Mesenchymal stem cell (in vitro differentiated cells and primary cell): ENCODE data around the gene PTPRA.

Experiments used
- DNase-seq: peaks from one replicate; pipeline ENCODE4 v3.0.0-alpha.2; 2013
- H2AFZ ChIP-seq: one replicate; pipeline ENCODE4 v1.6.1; 2013; ENCODE audit warnings: low read depth, mild to moderate bottlenecking, control low read depth, inconsistent platforms, low read length, moderate library complexity
- H2AK5ac ChIP-seq: 2 replicates; pipeline ENCODE4 v1.6.1; 2013; ENCODE audit warnings: low read length, moderate library complexity, mild to moderate bottlenecking, inconsistent platforms; ENCODE audit not compliant: severe bottlenecking
- H2BK120ac ChIP-seq: one replicate; pipeline ENCODE4 v1.6.1; 2013; ENCODE audit warnings: low read depth, mild to moderate bottlenecking, inconsistent platforms, low read length, moderate library complexity
- H2BK12ac ChIP-seq, 2 experiments: one replicate each; pipeline ENCODE4 v1.6.1; 2013; ENCODE audit warnings: inconsistent platforms in 2 of 2, low read length in 2 of 2, mild to moderate bottlenecking in 2 of 2, moderate library complexity in 2 of 2, control low read depth in 1 of 2
- H2BK15ac ChIP-seq: one replicate; pipeline ENCODE4 v1.6.1; 2013; ENCODE audit warnings: mild to moderate bottlenecking, low read depth, inconsistent platforms; ENCODE audit not compliant: poor library complexity, severe bottlenecking
- H2BK5ac ChIP-seq: 2 replicates; pipeline ENCODE4 v1.6.1; 2013; ENCODE audit warnings: low read depth, mild to moderate bottlenecking, low read length, control low read depth, inconsistent platforms; ENCODE audit not compliant: poor library complexity, severe bottlenecking
- H3K14ac ChIP-seq, 2 experiments: one replicate each; pipeline ENCODE4 v1.6.1; 2013; ENCODE audit warnings: inconsistent platforms in 2 of 2, low read length in 2 of 2, control low read depth in 1 of 2, mild to moderate bottlenecking in 1 of 2, moderate library complexity in 1 of 2
- H3K18ac ChIP-seq, 2 experiments: one replicate each; pipeline ENCODE4 v1.6.1; 2013; ENCODE audit warnings: inconsistent platforms in 2 of 2, low read length in 2 of 2, control low read depth in 1 of 2, low read depth in 1 of 2, mild to moderate bottlenecking in 1 of 2
- H3K23ac ChIP-seq, 2 experiments: one replicate each; pipeline ENCODE4 v1.6.1; 2013; ENCODE audit warnings: inconsistent platforms in 2 of 2, low read length in 2 of 2, mild to moderate bottlenecking in 2 of 2, moderate library complexity in 2 of 2, control low read depth in 1 of 2
- H3K27ac ChIP-seq: 2 replicates; pipeline ENCODE4 v1.5.1; 2013; ENCODE audit warnings: mild to moderate bottlenecking, moderate library complexity, low read length, control low read depth, inconsistent platforms; ENCODE audit not compliant: poor library complexity, severe bottlenecking
- H3K27me3 ChIP-seq, 2 experiments: 2 replicates each; pipeline versions ENCODE4 v1.6.1 to v1.7.0; 2013; ENCODE audit warnings: low read length in 2 of 2, mild to moderate bottlenecking in 2 of 2, moderate library complexity in 2 of 2, control low read depth in 1 of 2, inconsistent platforms in 1 of 2; ENCODE audit not compliant: control insufficient read depth in 1 of 2, insufficient read depth in 1 of 2
- H3K36me3 ChIP-seq, 2 experiments: 2 replicates each; pipeline versions ENCODE4 v1.6.1 to v1.7.0; 2013; ENCODE audit warnings: low read length in 2 of 2, control low read depth in 1 of 2, inconsistent platforms in 1 of 2, low read depth in 1 of 2, mild to moderate bottlenecking in 1 of 2; ENCODE audit not compliant: insufficient read depth in 2 of 2, control insufficient read depth in 1 of 2
- H3K4ac ChIP-seq, 2 experiments: one replicate each; pipeline ENCODE4 v1.6.1; 2013; ENCODE audit warnings: inconsistent platforms in 2 of 2, low read length in 2 of 2, mild to moderate bottlenecking in 2 of 2, moderate library complexity in 2 of 2, control low read depth in 1 of 2, low read depth in 1 of 2
- H3K4me1 ChIP-seq: 2 replicates; pipeline ENCODE4 v1.6.1; 2013; ENCODE audit warnings: low read depth, low read length, control low read depth; ENCODE audit not compliant: control insufficient read depth, insufficient read depth
- H3K4me2 ChIP-seq: 2 replicates; pipeline ENCODE4 v1.6.1; 2013; ENCODE audit warnings: low read length, mild to moderate bottlenecking, inconsistent platforms; ENCODE audit not compliant: poor library complexity, severe bottlenecking
- H3K4me3 ChIP-seq, 2 experiments: 2 replicates each; pipeline versions ENCODE4 v1.5.1 to v1.7.0; 2013; ENCODE audit warnings: low read length in 2 of 2, mild to moderate bottlenecking in 2 of 2, control low read depth in 1 of 2, low read depth in 1 of 2; ENCODE audit not compliant: insufficient read depth in 1 of 2
- H3K79me1 ChIP-seq: replicated peaks from 2 replicates; pipeline ENCODE4 v1.6.1; 2013; ENCODE audit warnings: mild to moderate bottlenecking, control low read depth, low read length, inconsistent platforms; ENCODE audit not compliant: poor library complexity, severe bottlenecking
- H3K9ac ChIP-seq: 2 replicates; pipeline ENCODE4 v1.7.0; 2013; ENCODE audit warnings: mild to moderate bottlenecking, low read length, moderate library complexity
- H3K9me3 ChIP-seq: 2 replicates; pipeline ENCODE4 v1.7.0; 2013; ENCODE audit warnings: mild to moderate bottlenecking, low read length; ENCODE audit not compliant: control insufficient read depth
- H4K8ac ChIP-seq: one replicate; pipeline ENCODE4 v1.6.1; 2013; ENCODE audit warnings: inconsistent platforms, mild to moderate bottlenecking, low read length, moderate library complexity
- H4K91ac ChIP-seq: one replicate; pipeline ENCODE4 v1.6.1; 2013; ENCODE audit warnings: mild to moderate bottlenecking, low read length, inconsistent platforms
- WGBS: methylation state at CpG from one replicate; pipeline ENCODE4 v1.1.7; 2013; ENCODE audit warnings: mixed read lengths; 5-methylcytosine and 5-hydroxymethylcytosine counted together

The PTPRA gene

DNA sequence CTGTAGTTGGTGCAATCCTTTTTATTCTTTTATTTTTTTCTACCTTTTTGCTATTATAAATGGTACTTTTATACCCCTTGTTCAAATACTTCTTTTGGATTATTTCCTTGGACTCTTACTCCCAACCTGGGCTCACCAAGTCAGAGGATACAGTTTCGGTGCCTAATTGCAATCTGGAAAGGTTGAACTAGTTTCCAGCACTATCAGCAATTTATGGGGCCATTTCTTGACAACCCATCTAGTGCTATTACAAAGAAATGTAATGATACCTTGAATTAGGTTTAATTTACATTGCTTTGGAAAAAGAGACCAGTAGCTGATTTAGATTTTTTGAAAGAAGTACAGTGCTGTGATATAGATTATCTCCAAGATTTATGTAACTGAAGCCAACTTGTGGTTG is 5.2 kb downstream of the PTPRA start:
- no peak for DNase-seq
- H3K27ac ChIP-seq, result no peak overlapping the region
- no peak overlapping the region for H2AFZ ChIP-seq
- H3K4me2 ChIP-seq, result no peak overlapping the region
- no peak overlapping the region for H2AK5ac ChIP-seq
- H4K91ac ChIP-seq, result no peak overlapping the region
- H3K9ac ChIP-seq, result peak overlapping the region; percentile 64
- WGBS, result 100% methylated on average over 1 of the region's 1 CpG
- peaks cover 9% of the 10 kb centered on the region for H3K4me1 ChIP-seq
- no peak overlapping the region for H3K18ac ChIP-seq
- H2BK12ac ChIP-seq, result no peak overlapping the region
- no peak overlapping the region for H3K4ac ChIP-seq
- H2BK120ac ChIP-seq, result no peak overlapping the region
- no peak overlapping the region for H3K14ac ChIP-seq
- H3K9me3 ChIP-seq, result no peaks in the 10 kb centered on the region
- no peak overlapping the region for H2BK5ac ChIP-seq
- no peak overlapping the region for H2BK15ac ChIP-seq
- peaks cover 32% of the 10 kb centered on the region for H3K79me1 ChIP-seq
- no peak overlapping the region for H4K8ac ChIP-seq
- H3K4me3 ChIP-seq, result no peak overlapping the region
- H3K27me3 ChIP-seq, result no peaks in the 10 kb centered on the region
- H3K23ac ChIP-seq, result no peak overlapping the region
- H3K36me3 ChIP-seq, result peaks cover 0 to 3% of the 10 kb centered on the region in 2 experiments

DNA sequence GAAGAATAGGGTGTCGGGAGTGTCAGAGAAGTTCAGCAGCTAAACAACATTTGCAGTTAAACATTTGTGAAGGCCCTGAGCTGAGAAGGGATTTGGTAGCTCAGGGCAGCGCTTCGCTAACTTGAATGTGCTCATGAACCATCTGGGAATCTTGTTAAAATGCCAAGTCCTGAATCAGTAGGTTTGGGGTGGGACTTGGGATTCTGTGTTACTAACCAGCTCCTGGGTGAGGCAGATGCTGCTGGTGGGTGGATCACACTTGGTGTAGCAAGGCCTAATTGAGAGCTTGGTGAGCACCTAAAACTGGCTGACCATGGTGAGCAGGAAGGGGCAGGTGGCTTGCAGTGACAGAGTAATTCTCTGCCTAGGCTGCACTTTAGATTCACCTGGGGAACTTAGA is 5.9 kb downstream of the PTPRA start:
- H3K36me3 ChIP-seq, result peaks cover 0 to 3% of the 10 kb centered on the region in 2 experiments

DNA sequence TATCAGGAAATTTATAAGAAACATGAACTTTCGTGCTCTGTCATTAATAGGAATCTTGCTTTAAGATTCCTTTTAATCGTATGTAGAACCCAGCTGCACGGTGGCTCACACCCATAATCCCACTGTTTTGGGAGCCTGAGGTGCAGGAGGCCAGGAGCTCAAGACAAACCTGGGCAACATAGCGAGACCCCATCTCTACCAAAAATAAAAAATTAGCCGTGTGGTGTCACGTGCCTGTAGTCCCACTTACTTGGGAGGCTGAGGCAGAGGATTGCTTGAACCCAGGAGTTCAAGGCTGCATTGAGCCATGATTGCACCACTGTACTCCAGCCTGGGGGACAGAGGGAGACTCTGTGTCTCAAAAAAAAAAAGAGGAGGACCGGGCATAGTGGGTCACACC is 7.4 kb downstream of the PTPRA start:
- WGBS, result 95% methylated on average over 7 of the region's 7 CpGs
- H2BK15ac ChIP-seq, result no peak overlapping the region

More for the DNA sequence above, 5.9 kb downstream of the PTPRA start:
- H2BK15ac ChIP-seq, result no peak overlapping the region
- H4K91ac ChIP-seq, result no peak overlapping the region
- no peak overlapping the region for H2BK120ac ChIP-seq
- H3K23ac ChIP-seq, result peak overlapping the region in 1 of 2 experiments; percentile 83
- peaks cover 30% of the 10 kb centered on the region for H3K79me1 ChIP-seq
- H2BK12ac ChIP-seq, result peak overlapping the region in 1 of 2 experiments; percentile 42
- no peak overlapping the region for H2AK5ac ChIP-seq
- 92% methylated on average over 3 of the region's 3 CpGs for WGBS
- no peak overlapping the region for H2AFZ ChIP-seq
- H3K27ac ChIP-seq, result no peak overlapping the region
- H2BK5ac ChIP-seq, result no peak overlapping the region
- H3K4me1 ChIP-seq, result peaks cover 8% of the 10 kb centered on the region
- H4K8ac ChIP-seq, result no peak overlapping the region
- no peak for DNase-seq
- H3K4me3 ChIP-seq, result no peak overlapping the region
- H3K4ac ChIP-seq, result no peak overlapping the region
- no peak overlapping the region for H3K14ac ChIP-seq
- H3K4me2 ChIP-seq, result no peak overlapping the region
- no peaks in the 10 kb centered on the region for H3K9me3 ChIP-seq
- H3K18ac ChIP-seq, result no peak overlapping the region
- no peaks in the 10 kb centered on the region for H3K27me3 ChIP-seq
- peak overlapping the region; percentile 64 for H3K9ac ChIP-seq

DNA sequence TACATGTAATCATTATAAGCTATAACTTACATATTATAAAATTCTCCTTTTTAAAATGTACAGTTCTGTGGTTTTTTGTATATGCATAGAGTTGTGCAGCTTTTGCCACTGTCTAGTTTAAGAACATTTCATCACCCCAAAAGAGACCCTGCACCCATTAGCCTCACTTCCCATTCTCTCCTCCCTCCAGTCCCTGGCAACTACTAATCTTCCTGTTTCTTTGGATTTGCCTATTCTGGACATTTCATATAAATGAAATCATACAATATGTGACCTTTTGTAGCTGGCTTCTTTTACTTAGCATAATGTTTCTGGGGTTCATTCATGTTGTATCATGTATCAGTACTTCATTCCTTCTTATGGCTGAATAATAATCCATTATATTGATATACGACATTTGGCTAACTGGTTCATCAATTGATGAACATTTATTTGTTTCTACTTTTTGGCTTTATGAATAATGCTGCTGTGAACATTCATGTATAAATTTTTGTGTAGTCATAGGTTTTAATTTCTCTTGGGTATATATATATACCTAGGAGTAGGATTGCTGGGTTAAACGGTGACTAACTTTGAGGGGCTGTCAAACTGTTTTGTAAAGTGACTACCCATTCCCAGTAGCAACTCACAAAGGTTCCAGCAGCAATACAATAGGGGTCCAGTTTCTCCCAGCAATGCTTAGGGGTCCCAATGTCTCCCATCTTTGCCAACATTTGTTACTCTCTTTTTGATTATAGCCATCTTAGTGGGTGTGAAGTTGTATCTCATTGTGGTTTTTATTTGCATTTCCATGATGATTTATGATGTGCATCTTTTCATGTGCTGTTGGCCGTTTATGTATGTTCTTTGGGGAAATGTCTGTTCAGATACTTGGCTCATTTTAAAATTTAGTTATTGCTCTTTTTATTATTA is 10.7 kb downstream of the PTPRA start:
- no peak overlapping the region for H2AK5ac ChIP-seq
- WGBS, result 93% methylated on average over 2 of the region's 3 CpGs
- H2BK120ac ChIP-seq, result no peak overlapping the region
- H3K4me1 ChIP-seq, result peaks cover 3% of the 10 kb centered on the region
- no peak for DNase-seq
- no peaks in the 10 kb centered on the region for H3K36me3 ChIP-seq
- H4K91ac ChIP-seq, result no peak overlapping the region
- no peak overlapping the region for H3K4me2 ChIP-seq
- H3K18ac ChIP-seq, result no peak overlapping the region
- H3K27ac ChIP-seq, result no peak overlapping the region
- H3K4me3 ChIP-seq, result no peak overlapping the region
- no peak overlapping the region for H2AFZ ChIP-seq
- H3K4ac ChIP-seq, result no peak overlapping the region
- no peak overlapping the region for H2BK15ac ChIP-seq
- H3K14ac ChIP-seq, result no peak overlapping the region
- no peak overlapping the region for H3K23ac ChIP-seq
- H3K9me3 ChIP-seq, result no peaks in the 10 kb centered on the region
- no peak overlapping the region for H2BK12ac ChIP-seq
- H3K9ac ChIP-seq, result no peak overlapping the region
- H3K27me3 ChIP-seq, result no peaks in the 10 kb centered on the region
- no peak overlapping the region for H2BK5ac ChIP-seq
- H3K79me1 ChIP-seq, result peaks cover 16% of the 10 kb centered on the region
- no peak overlapping the region for H4K8ac ChIP-seq

More for the DNA sequence above, 7.4 kb downstream of the PTPRA start:
- no peak overlapping the region for H2BK120ac ChIP-seq
- H3K27ac ChIP-seq, result no peak overlapping the region
- peaks cover 0 to 2% of the 10 kb centered on the region in 2 experiments for H3K36me3 ChIP-seq
- no peak overlapping the region for H3K4ac ChIP-seq
- H3K9me3 ChIP-seq, result no peaks in the 10 kb centered on the region
- no peak overlapping the region for H2AK5ac ChIP-seq
- H4K91ac ChIP-seq, result no peak overlapping the region
- H3K14ac ChIP-seq, result no peak overlapping the region
- peaks cover 23% of the 10 kb centered on the region for H3K79me1 ChIP-seq
- no peak overlapping the region for H2BK5ac ChIP-seq
- no peak overlapping the region for H3K23ac ChIP-seq
- no peak overlapping the region for H2BK12ac ChIP-seq
- H3K27me3 ChIP-seq, result no peaks in the 10 kb centered on the region
- no peak overlapping the region for H3K4me3 ChIP-seq
- H3K4me2 ChIP-seq, result no peak overlapping the region
- no peak overlapping the region for H2AFZ ChIP-seq
- H3K9ac ChIP-seq, result no peak overlapping the region
- no peak overlapping the region for H4K8ac ChIP-seq
- H3K18ac ChIP-seq, result no peak overlapping the region
- H3K4me1 ChIP-seq, result peaks cover 5% of the 10 kb centered on the region
- DNase-seq, result no peak
